Testis (tissue), 5 donors: ENCODE data around the gene EHMT2. TPM values are rescaled to one million over a fixed set of nuclear protein-coding genes. Genes with fewer than 3 reads are reported as not detected.

Experiments
- DNase-seq: peaks from one replicate; pipeline ENCODE4 v3.0.0-alpha.2; 2019
- H3K27ac ChIP-seq, 2 donors: fragments of 200-600 bp; sonication (generic); one replicate each; pipeline ENCODE4 v1.5.1; 2019
- H3K27me3 ChIP-seq: fragments of 200-600 bp; sonication (generic); one replicate; pipeline ENCODE4 v1.5.1; 2019
- H3K36me3 ChIP-seq: fragments of 200-600 bp; sonication (generic); one replicate; pipeline ENCODE4 v1.5.1; 2017; ENCODE audit warnings: low read depth; ENCODE audit errors: missing control alignments
- H3K4me1 ChIP-seq: fragments of 200-600 bp; sonication (generic); one replicate; pipeline ENCODE4 v1.5.1; 2019
- H3K4me3 ChIP-seq, 2 donors: fragments of 200-600 bp; sonication (generic); one replicate each; pipeline ENCODE4 v1.5.1; 2017 to 2019
- H3K9me3 ChIP-seq: fragments of 200-600 bp; sonication (generic); one replicate; pipeline ENCODE4 v1.5.1; 2017
- POLR2A ChIP-seq: fragments of 450-650 bp; IDR thresholded peaks from one replicate; pipeline ENCODE4 v1.6.1; 2017; ENCODE audit warnings: antibody characterized with exemption, mild to moderate bottlenecking, moderate library complexity
- WGBS, 2 donors: methylation state at CpG; one replicate each; pipeline ENCODE4 v1.1.5; 2018; 5-methylcytosine and 5-hydroxymethylcytosine counted together
- intact Hi-C: fragments of 100-400 bp; cut with DNase I; formaldehyde crosslinking; loops from one replicate; pipeline ENCODE4 v1.15.1; 2023; ENCODE audit warnings: low total_unique reads
- long read RNA-seq, 2 donors: transcript quantifications; one replicate each; lab custom pipeline, GENCODE V29; 2026
- polyA plus RNA-seq: library from polyadenylated mRNA; stranded (reverse); fragments of 350-450 nt; fragmentation: Illumina TruSeq; extraction: RNeasy Lipid Tissue Mini Kit (QIAGEN cat#74804); gene quantifications from one replicate; pipeline ENCODE4 v1.2.3, GENCODE V29; 2014; ENCODE audit warnings: low read depth, low replicate concordance; ENCODE audit not compliant: insufficient read depth
- total RNA-seq, 2 donors: library from RNA; depleted of rRNA; stranded (reverse); fragments of >200 nt; gene quantifications; one replicate each; pipeline ENCODE4 v1.2.3, GENCODE V29; 2016
- TF ChIP-seq, protein P1 (sequence below), 3 experiments: fragments of 450-650 bp in 2 of 3; fragments of 200-600 bp in 1 of 3; sonication (generic) in 1 of 3; IDR thresholded peaks; one replicate each; pipeline ENCODE4 v1.5.1; 2016 to 2019; ENCODE audit warnings: antibody characterized with exemption in 3 of 3, mild to moderate bottlenecking in 2 of 3, moderate library complexity in 1 of 3

Gene EHMT2
- total RNA-seq (100 to 1,000 TPM; 102 to 106 TPM), polyA plus RNA-seq (82.2 TPM)
- long read RNA-seq, donor 1, partial matches to known transcripts, result 8 of 13 reads
- long read RNA-seq, donor 1, other reads (novel, unspliced or antisense), result 0 of 13 reads
- long read RNA-seq, donor 2, partial matches to known transcripts, result 0 of 8 reads
- long read RNA-seq, donor 2, other reads (novel, unspliced or antisense), result 0 of 8 reads

GRCh38 chr6:31897612-31898382 is at the start of gene EHMT2:
TSS of gene EHMT2 (minus strand) at chr6:31897698. CDS start at chr6:31897677, 21 bp downstream.
- H3K36me3 ChIP-seq, result no peaks in the 10 kb centered on the region
- intact Hi-C loops, result no loop called here
- H3K4me1 ChIP-seq, result peaks cover 39% of the 10 kb centered on the region
- H3K27ac ChIP-seq, result peak within 1 kb of the TSS; percentile 80 to 82
- peak within 1 kb of the TSS; percentile 72 to 94 for H3K4me3 ChIP-seq
- no peaks in the 10 kb centered on the region for H3K27me3 ChIP-seq
- H3K9me3 ChIP-seq, result no peaks in the 10 kb centered on the region
- TF ChIP-seq POLR2A, result no peak
- TF ChIP-seq, protein P1, sequence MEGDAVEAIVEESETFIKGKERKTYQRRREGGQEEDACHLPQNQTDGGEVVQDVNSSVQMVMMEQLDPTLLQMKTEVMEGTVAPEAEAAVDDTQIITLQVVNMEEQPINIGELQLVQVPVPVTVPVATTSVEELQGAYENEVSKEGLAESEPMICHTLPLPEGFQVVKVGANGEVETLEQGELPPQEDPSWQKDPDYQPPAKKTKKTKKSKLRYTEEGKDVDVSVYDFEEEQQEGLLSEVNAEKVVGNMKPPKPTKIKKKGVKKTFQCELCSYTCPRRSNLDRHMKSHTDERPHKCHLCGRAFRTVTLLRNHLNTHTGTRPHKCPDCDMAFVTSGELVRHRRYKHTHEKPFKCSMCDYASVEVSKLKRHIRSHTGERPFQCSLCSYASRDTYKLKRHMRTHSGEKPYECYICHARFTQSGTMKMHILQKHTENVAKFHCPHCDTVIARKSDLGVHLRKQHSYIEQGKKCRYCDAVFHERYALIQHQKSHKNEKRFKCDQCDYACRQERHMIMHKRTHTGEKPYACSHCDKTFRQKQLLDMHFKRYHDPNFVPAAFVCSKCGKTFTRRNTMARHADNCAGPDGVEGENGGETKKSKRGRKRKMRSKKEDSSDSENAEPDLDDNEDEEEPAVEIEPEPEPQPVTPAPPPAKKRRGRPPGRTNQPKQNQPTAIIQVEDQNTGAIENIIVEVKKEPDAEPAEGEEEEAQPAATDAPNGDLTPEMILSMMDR (IDR thresholded peaks at IDR 0.05), result peak in 1 of 3 experiments; percentile 59
- DNase-seq, result peak; percentile 89
- 0% methylated on average over 18 to 48 of the region's 49 CpGs for WGBS, 2 donors

DNA sequence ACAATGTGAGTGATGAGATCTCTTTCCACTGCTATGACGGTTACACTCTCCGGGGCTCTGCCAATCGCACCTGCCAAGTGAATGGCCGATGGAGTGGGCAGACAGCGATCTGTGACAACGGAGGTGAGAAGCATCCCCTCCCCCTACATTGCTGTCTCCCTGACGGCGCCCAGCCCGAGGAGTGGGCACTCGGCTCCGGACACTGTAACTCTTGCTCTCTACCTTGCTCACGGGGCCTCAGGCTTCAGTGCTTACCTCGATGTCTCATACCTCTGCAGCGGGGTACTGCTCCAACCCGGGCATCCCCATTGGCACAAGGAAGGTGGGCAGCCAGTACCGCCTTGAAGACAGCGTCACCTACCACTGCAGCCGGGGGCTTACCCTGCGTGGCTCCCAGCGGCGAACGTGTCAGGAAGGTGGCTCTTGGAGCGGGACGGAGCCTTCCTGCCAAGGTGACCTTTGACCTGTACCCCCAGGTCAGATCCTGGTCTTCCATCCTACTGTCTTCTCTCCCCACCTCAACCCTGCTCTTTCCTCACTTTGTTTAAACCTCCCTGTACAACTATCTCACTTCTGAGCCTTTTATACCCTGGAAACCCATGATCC is 49.7 kb upstream of the EHMT2 start:
- H3K4me1 ChIP-seq, result peaks cover 10% of the 10 kb centered on the region
- H3K4me3 ChIP-seq, result no peak overlapping the region
- no peak overlapping the region for H3K27ac ChIP-seq
- no peaks in the 10 kb centered on the region for H3K36me3 ChIP-seq
- H3K9me3 ChIP-seq, result no peaks in the 10 kb centered on the region
- no peaks in the 10 kb centered on the region for H3K27me3 ChIP-seq
- TF ChIP-seq POLR2A, result no peak
- TF ChIP-seq, protein P1 (IDR thresholded peaks at IDR 0.05), result no peak
- WGBS, 2 donors, result 82 to 90% methylated on average over 23 to 24 of the region's 24 CpGs
- intact Hi-C loops, result no loop called here
- no peak for DNase-seq

DNA sequence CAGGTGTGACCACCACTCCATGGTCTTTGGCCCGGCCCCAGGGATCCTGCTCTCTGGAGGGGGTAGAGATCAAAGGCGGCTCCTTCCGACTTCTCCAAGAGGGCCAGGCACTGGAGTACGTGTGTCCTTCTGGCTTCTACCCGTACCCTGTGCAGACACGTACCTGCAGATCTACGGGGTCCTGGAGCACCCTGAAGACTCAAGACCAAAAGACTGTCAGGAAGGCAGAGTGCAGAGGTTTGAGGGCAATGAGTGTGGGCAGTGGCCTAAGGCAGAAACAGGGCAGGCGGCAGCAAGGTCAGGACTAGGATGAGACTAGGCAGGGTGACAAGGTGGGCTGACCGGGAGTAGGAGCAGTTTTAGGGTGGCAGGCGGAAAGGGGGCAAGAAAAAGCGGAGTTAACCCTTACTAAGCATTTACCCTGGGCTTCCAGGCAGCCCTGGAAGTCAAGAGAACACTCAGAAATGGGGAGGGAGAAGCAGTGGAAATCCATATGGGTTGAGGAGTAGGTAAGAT is 48.9 kb upstream of the EHMT2 start:
- Histone ChIP-seq H3K9me3 (no peaks in the 10 kb centered on the region), H3K4me3 (no peak overlapping the region), H3K27me3 (no peaks in the 10 kb centered on the region), H3K27ac (peak overlapping the region; percentile 3 to 69), H3K36me3 (no peaks in the 10 kb centered on the region), H3K4me1 (peaks cover 10% of the 10 kb centered on the region)
- no peak for TF ChIP-seq POLR2A
- TF ChIP-seq, protein P1 (IDR thresholded peaks at IDR 0.05), result no peak
- intact Hi-C loops, result no loop called here
- WGBS, 2 donors, result 89% methylated on average over 11 of the region's 11 CpGs
- no peak for DNase-seq

DNA sequence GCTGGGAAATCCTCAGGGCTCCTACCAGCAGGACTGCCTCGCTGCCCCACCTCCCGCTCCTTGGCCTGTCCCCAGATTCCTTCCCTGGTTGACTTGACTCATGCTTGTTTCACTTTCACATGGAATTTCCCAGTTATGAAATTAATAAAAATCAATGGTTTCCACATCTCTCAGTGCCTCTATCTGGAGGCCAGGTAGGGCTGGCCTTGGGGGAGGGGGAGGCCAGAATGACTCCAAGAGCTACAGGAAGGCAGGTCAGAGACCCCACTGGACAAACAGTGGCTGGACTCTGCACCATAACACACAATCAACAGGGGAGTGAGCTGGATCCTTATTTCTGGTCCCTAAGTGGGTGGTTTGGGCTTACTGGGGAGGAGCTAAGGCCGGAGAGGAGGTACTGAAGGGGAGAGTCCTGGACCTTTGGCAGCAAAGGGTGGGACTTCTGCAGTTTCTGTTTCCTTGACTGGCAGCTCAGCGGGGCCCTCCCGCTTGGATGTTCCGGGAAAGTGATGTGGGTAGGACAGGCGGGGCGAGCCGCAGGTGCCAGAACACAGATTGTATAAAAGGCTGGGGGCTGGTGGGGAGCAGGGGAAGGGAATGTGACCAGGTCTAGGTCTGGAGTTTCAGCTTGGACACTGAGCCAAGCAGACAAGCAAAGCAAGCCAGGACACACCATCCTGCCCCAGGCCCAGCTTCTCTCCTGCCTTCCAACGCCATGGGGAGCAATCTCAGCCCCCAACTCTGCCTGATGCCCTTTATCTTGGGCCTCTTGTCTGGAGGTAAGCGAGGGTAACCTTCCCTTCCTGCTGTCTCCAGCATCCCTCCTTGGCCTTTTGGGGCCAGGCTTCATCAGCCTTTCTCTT is 48.2 kb upstream of the EHMT2 start, which contains the start of gene CFB:
TSS of gene CFB (plus strand) at position 589 of the 863 bp plus-strand sequence. CDS start at position 716, 127 bp downstream.
- H3K4me3 ChIP-seq, result no peak within 1 kb of the TSS
- TF ChIP-seq, protein P1 (IDR thresholded peaks at IDR 0.05), result no peak
- TF ChIP-seq POLR2A, result no peak
- intact Hi-C loops, result no loop called here
- no peaks in the 10 kb centered on the region for H3K9me3 ChIP-seq
- no peaks in the 10 kb centered on the region for H3K27me3 ChIP-seq
- WGBS, 2 donors, result 52 to 59% methylated on average over 8 to 11 of the region's 11 CpGs
- H3K36me3 ChIP-seq, result no peaks in the 10 kb centered on the region
- peaks cover 15% of the 10 kb centered on the region for H3K4me1 ChIP-seq
- H3K27ac ChIP-seq, result peak within 1 kb of the TSS; percentile 3 to 69
- DNase-seq, result peak; percentile 77
